HG03442 (cell line): ENCODE data around the gene SGPP2.

ENCODE experiments used
- ATAC-seq: cut with Tn5 transposase; IDR thresholded peaks from one replicate; pipeline ENCODE4 v1.9.1; 2021; ENCODE audit warnings: mild to moderate bottlenecking, moderate library complexity; ENCODE audit not compliant: unreplicated experiment

SGPP2 gene

GRCh38 chr2:222522082-222522481 lies 97.7 kb downstream of the SGPP2 start:
- no peak for ATAC-seq

GRCh38 chr2:222523783-222524544 lies 99.6 kb downstream of the SGPP2 start:
- ATAC-seq: peak; percentile 37

GRCh38 chr2:222525811-222526210 lies 101.5 kb downstream of the SGPP2 start:
- no peak for ATAC-seq

GRCh38 chr2:222526480-222527277 lies 102.3 kb downstream of the SGPP2 start:
- ATAC-seq: peak; percentile 38

GRCh38 chr2:222532315-222532714 lies 108.0 kb downstream of the SGPP2 start:
- no peak for ATAC-seq

GRCh38 chr2:222535477-222535876 lies 111.1 kb downstream of the SGPP2 start:
- no peak for ATAC-seq

GRCh38 chr2:222538535-222538934 lies 114.2 kb downstream of the SGPP2 start:
- peak; percentile 73 for ATAC-seq

- no peak for ATAC-seq
These were observed 120.3 kb downstream of the SGPP2 start for GRCh38 chr2:222544661-222545060.

GRCh38 chr2:222545823-222546795 lies 121.8 kb downstream of the SGPP2 start:
- ATAC-seq: no peak

- no peak for ATAC-seq
These were observed 122.7 kb downstream of the SGPP2 start for GRCh38 chr2:222547083-222547482.

GRCh38 chr2:222548992-222549391 lies 124.6 kb downstream of the SGPP2 start:
- ATAC-seq: no peak

GRCh38 chr2:222554517-222554916 lies 130.2 kb downstream of the SGPP2 start:
- ATAC-seq: no peak

GRCh38 chr2:222561151-222561550 lies 136.8 kb downstream of the SGPP2 start:
- no peak for ATAC-seq

GRCh38 chr2:222561817-222562645 lies 137.7 kb downstream of the SGPP2 start:
- ATAC-seq: peak; percentile 73

- no peak for ATAC-seq
These were observed 138.9 kb downstream of the SGPP2 start for GRCh38 chr2:222563106-222563718.

- no peak for ATAC-seq
These were observed 139.6 kb downstream of the SGPP2 start for GRCh38 chr2:222563936-222564335.

GRCh38 chr2:222566229-222566628 lies 141.9 kb downstream of the SGPP2 start:
- no peak for ATAC-seq

- no peak for ATAC-seq
These were observed 144.5 kb downstream of the SGPP2 start for GRCh38 chr2:222568865-222569264.

GRCh38 chr2:222569826-222570225 lies 145.5 kb downstream of the SGPP2 start:
- no peak for ATAC-seq

- ATAC-seq: no peak
These were observed 147.9 kb downstream of the SGPP2 start for GRCh38 chr2:222572264-222572721.
